Heart left ventricle (tissue), 13 donors: ENCODE results near the gene PCDHGB7.

ENCODE experiments used
- CTCF ChIP-seq, 12 donors: fragments of 200-600 bp; sonication (generic) in 4 of 12; IDR thresholded peaks; one replicate each; pipeline versions ENCODE4 v1.5.0 to v1.8.0; 2018 to 2022; ENCODE audit warnings: antibody characterized with exemption in 12 of 12, mild to moderate bottlenecking in 5 of 12
- POLR2A ChIP-seq, 2 donors: fragments of 450-650 bp; IDR thresholded peaks; one replicate each; pipeline ENCODE4 v1.6.1; 2017; ENCODE audit warnings: antibody characterized with exemption in 2 of 2, mild to moderate bottlenecking in 2 of 2, moderate library complexity in 2 of 2
- donor health status: ischemic (EF 13 %, LVEDD 7.1; RV severe dilation, severe dysfunction).
- donor health status: DM: no; HTN: yes; CAD: no.
- donor health status: DM: no; HTN: no; CAD: no.
- donor health status: ischemic (EF 25% LVEDD 6.9; RV normal size, moderate dysfunction).
- donor health status: ischemic (EF 25% LVEDD 5.7; RV mildly dilated, moderate dysfunction).
- donor health status: ischemic (EF 35%, LVEDD 5.7; RV mildly dilated, moderate dysfunction).
- donor health status: nonischemic (EF 11% LVEDD 7.7; RV severe dilation, severe dysfunction).
- donor health status: DM: yes; HTN: yes; CAD: no.
- donor health status: PGD.
- donor health status: ischemic (EF 29% LVEDD 5.4; RV normal size, mild dysfunction).
- donor health status: nonischemic (EF 23%, LVEDD 6.1; RV moderate dilation, normal function).

GRCh38 chr5:141437221-141437620 is 19.7 kb downstream of the PCDHGB7 start:
- TF ChIP-seq CTCF (IDR thresholded peaks at IDR 0.05) (no peak), POLR2A (IDR thresholded peaks at IDR 0.05) (no peak)
